Measurements from ENCODE around the gene C12orf43.

GRCh38 chr12:121026274-121027045 lies 10.2 kb upstream of the C12orf43 start:
- no peak for TF ChIP-seq CTCF (IDR thresholded peaks at IDR 0.05; ENCODE audit: low read length)
- no peak for TF ChIP-seq EZH2 (optimal IDR thresholded peaks at IDR 0.05; ENCODE audit: low read depth, low read length)
